Nephron progenitor cell (in vitro differentiated cells): ENCODE measurements around the gene IL17B.

Experiments used
- DNase-seq: peaks from one replicate; pipeline ENCODE4 v3.0.0; 2021
- H3K27ac Mint-ChIP-seq: 2 replicates; pipeline ENCODE4 v1.8.0; 2021; ENCODE audit warnings: mild to moderate bottlenecking, moderate library complexity, mixed read lengths
- H3K27me3 Mint-ChIP-seq: 2 replicates; pipeline ENCODE4 v1.8.0; 2021; ENCODE audit warnings: mild to moderate bottlenecking, low read depth, mixed read lengths; ENCODE audit not compliant: poor library complexity
- H3K36me3 Mint-ChIP-seq: 2 replicates; pipeline ENCODE4 v1.8.0; 2021; ENCODE audit warnings: low read depth, mixed read lengths
- H3K4me1 Mint-ChIP-seq: 2 replicates; pipeline ENCODE4 v1.8.0; 2021; ENCODE audit warnings: mixed read lengths
- H3K4me3 Mint-ChIP-seq: 2 replicates; pipeline ENCODE4 v1.8.0; 2021; ENCODE audit warnings: mild to moderate bottlenecking, moderate library complexity, mixed read lengths
- H3K9me3 Mint-ChIP-seq: 2 replicates; pipeline ENCODE4 v1.8.0; 2021; ENCODE audit warnings: mild to moderate bottlenecking, moderate library complexity, mixed read lengths
- CTCF ChIP-seq: fragments of 200-600 bp; sonication (generic); IDR thresholded peaks from 2 replicates; pipeline ENCODE4 v1.5.0; 2021; ENCODE audit warnings: antibody characterized with exemption

The IL17B gene

GRCh38 chr5:149326611-149327010 lies 52.5 kb downstream of the IL17B start:
- H3K4me1 Mint-ChIP-seq, result peaks cover 27% of the 10 kb centered on the region
- peaks cover 9% of the 10 kb centered on the region for H3K36me3 Mint-ChIP-seq
- TF ChIP-seq CTCF, result no peak
- no peak for DNase-seq
- no peak overlapping the region for H3K27ac Mint-ChIP-seq
- H3K9me3 Mint-ChIP-seq, result no peaks in the 10 kb centered on the region
- H3K27me3 Mint-ChIP-seq, result peaks cover 2% of the 10 kb centered on the region
- H3K4me3 Mint-ChIP-seq, result no peak overlapping the region

GRCh38 chr5:149325894-149326293 lies 53.2 kb downstream of the IL17B start:
- no peak for TF ChIP-seq CTCF
- peaks cover 9% of the 10 kb centered on the region for H3K36me3 Mint-ChIP-seq
- H3K9me3 Mint-ChIP-seq, result no peaks in the 10 kb centered on the region
- H3K27ac Mint-ChIP-seq, result no peak overlapping the region
- H3K4me1 Mint-ChIP-seq, result peaks cover 32% of the 10 kb centered on the region
- peaks cover 2% of the 10 kb centered on the region for H3K27me3 Mint-ChIP-seq
- no peak for DNase-seq
- no peak overlapping the region for H3K4me3 Mint-ChIP-seq

- H3K4me1 Mint-ChIP-seq, result peaks cover 38% of the 10 kb centered on the region
- H3K27ac Mint-ChIP-seq, result no peak overlapping the region
- TF ChIP-seq CTCF, result no peak
- no peak for DNase-seq
- H3K36me3 Mint-ChIP-seq, result peaks cover 9% of the 10 kb centered on the region
- no peak overlapping the region for H3K4me3 Mint-ChIP-seq
- no peaks in the 10 kb centered on the region for H3K9me3 Mint-ChIP-seq
- peaks cover 2% of the 10 kb centered on the region for H3K27me3 Mint-ChIP-seq
Observed at GRCh38 chr5:149325166-149325735, 53.8 kb downstream of the IL17B start.

GRCh38 chr5:149324641-149325040 lies 54.5 kb downstream of the IL17B start:
- Mint-ChIP-seq H3K4me1 (peaks cover 42% of the 10 kb centered on the region), H3K36me3 (peaks cover 9% of the 10 kb centered on the region), H3K27me3 (peaks cover 2% of the 10 kb centered on the region), H3K27ac (no peak overlapping the region), H3K4me3 (no peak overlapping the region), H3K9me3 (no peaks in the 10 kb centered on the region)
- no peak for DNase-seq
- TF ChIP-seq CTCF, result no peak
